Testis (tissue), 2 donors: ENCODE results near the gene CGNL1.

ENCODE experiments used
- POLR2A ChIP-seq: fragments of 450-650 bp; IDR thresholded peaks from one replicate; pipeline ENCODE4 v1.6.1; 2017; ENCODE audit warnings: antibody characterized with exemption, mild to moderate bottlenecking, moderate library complexity
- TF ChIP-seq, protein P1 (sequence below), 3 experiments: fragments of 450-650 bp in 2 of 3; fragments of 200-600 bp in 1 of 3; sonication (generic) in 1 of 3; IDR thresholded peaks; one replicate each; pipeline ENCODE4 v1.5.1; 2016 to 2019; ENCODE audit warnings: antibody characterized with exemption in 3 of 3, mild to moderate bottlenecking in 2 of 3, moderate library complexity in 1 of 3

DNA sequence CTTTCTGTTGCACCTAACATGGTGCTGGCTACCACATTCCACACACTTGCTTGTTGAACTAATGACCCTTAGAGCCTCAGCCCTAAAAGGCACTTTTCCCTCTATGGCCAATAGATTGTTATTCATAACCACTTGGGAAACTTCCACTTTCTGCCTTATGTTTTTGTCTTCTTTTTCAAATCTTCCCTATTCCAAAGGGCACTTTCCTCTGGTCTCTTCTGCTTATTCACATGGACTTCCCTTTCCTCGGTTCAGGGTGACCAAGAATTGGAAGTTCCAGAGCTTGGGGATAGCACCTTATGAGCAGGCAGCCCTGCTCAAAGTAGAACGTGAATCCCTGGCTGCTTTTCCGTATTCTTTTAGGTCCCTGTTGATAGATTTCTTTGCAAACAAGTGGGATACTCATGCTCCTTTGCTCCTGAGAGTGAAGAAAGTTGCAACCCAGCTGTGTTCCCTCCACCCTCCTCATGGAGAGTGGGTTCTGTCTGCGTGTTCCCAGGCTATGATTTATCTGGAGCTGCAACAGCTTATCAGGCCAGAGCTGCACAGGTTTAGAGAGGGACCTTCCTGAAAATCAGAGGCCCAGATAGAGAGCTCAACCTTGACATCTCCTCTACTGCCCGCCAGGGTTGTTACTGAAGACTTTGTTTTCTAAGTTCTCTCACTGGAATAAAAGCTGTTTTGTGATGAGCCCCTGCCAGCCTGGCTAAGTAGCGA is 156.6 kb downstream of the CGNL1 start:
- TF ChIP-seq, protein P1, sequence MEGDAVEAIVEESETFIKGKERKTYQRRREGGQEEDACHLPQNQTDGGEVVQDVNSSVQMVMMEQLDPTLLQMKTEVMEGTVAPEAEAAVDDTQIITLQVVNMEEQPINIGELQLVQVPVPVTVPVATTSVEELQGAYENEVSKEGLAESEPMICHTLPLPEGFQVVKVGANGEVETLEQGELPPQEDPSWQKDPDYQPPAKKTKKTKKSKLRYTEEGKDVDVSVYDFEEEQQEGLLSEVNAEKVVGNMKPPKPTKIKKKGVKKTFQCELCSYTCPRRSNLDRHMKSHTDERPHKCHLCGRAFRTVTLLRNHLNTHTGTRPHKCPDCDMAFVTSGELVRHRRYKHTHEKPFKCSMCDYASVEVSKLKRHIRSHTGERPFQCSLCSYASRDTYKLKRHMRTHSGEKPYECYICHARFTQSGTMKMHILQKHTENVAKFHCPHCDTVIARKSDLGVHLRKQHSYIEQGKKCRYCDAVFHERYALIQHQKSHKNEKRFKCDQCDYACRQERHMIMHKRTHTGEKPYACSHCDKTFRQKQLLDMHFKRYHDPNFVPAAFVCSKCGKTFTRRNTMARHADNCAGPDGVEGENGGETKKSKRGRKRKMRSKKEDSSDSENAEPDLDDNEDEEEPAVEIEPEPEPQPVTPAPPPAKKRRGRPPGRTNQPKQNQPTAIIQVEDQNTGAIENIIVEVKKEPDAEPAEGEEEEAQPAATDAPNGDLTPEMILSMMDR (IDR thresholded peaks at IDR 0.05), result no peak
- no peak for TF ChIP-seq POLR2A
